Peyer's patch (tissue), 4 donors: Measurements from ENCODE around the gene DPY19L3. TPM values are rescaled to one million over a fixed set of nuclear protein-coding genes. Genes with fewer than 3 reads are reported as not detected.
"Not testable (repeated sequence)": the region's sequence is repeated elsewhere in the genome, so short reads cannot be mapped to it uniquely, and the experiment has no call there.

Experiments used
- DNase-seq, 3 donors: peaks; one replicate each; pipeline ENCODE4 v3.0.0-alpha.2; 2017 to 2019
- H3K27ac ChIP-seq, 4 donors: fragments of 200-600 bp; sonication (generic); one replicate each; pipeline ENCODE4 v1.5.1; 2016 to 2019
- H3K27me3 ChIP-seq, 2 donors: fragments of 200-600 bp; sonication (generic); one replicate each; pipeline ENCODE4 v1.5.1; 2019
- H3K36me3 ChIP-seq, 3 donors: fragments of 200-600 bp; sonication (generic); one replicate each; pipeline ENCODE4 v1.5.1; 2016 to 2019
- H3K4me1 ChIP-seq, 4 donors: fragments of 200-600 bp; sonication (generic); one replicate each; pipeline ENCODE4 v1.5.1; 2016 to 2019
- H3K4me3 ChIP-seq, 4 donors: fragments of 200-600 bp; sonication (generic); 1 replicate in 3 of 4; 2 replicates in 1 of 4; pipeline ENCODE4 v1.5.1; 2016 to 2019; ENCODE audit warnings: mild to moderate bottlenecking in 1 of 4
- H3K9me3 ChIP-seq, 4 donors: fragments of 200-600 bp; sonication (generic); one replicate each; pipeline ENCODE4 v1.5.1; 2016 to 2019; ENCODE audit warnings: mild to moderate bottlenecking in 1 of 4
- CTCF ChIP-seq, 6 experiments: fragments of 450-650 bp in 4 of 6; fragments of 200-600 bp in 2 of 6; sonication (generic) in 1 of 6; IDR thresholded peaks; one replicate each; pipeline ENCODE4 v1.5.1; 2017 to 2019; ENCODE audit warnings: antibody characterized with exemption in 6 of 6, mild to moderate bottlenecking in 3 of 6, moderate library complexity in 1 of 6
- POLR2A ChIP-seq, 2 donors: fragments of 450-650 bp; IDR thresholded peaks; one replicate each; pipeline ENCODE4 v1.5.1; 2017; ENCODE audit warnings: antibody characterized with exemption in 2 of 2, mild to moderate bottlenecking in 2 of 2, moderate library complexity in 2 of 2
- total RNA-seq, 4 donors: library from RNA; depleted of rRNA; stranded (reverse); fragments of >200 nt; gene quantifications; one replicate each; pipeline ENCODE4 v1.1.0, GENCODE V29; 2016

Gene DPY19L3
- total RNA-seq, 4 donors from 2014 or later: 18.2 to 49.5 (median 42.4) TPM

GRCh38 chr19:32436692-32437091 is 31.1 kb downstream of the DPY19L3 start:
- Histone ChIP-seq H3K4me1 (no peaks in the 10 kb centered on the region), H3K36me3 (peaks cover 0 to 19% (median 0%) of the 10 kb centered on the region in 3 donors), H3K4me3 (no peak overlapping the region), H3K9me3 (no peaks in the 10 kb centered on the region), H3K27me3 (no peaks in the 10 kb centered on the region), H3K27ac (no peak overlapping the region)
- TF ChIP-seq POLR2A (IDR thresholded peaks at IDR 0.05): no peak
- no peak for TF ChIP-seq CTCF (IDR thresholded peaks at IDR 0.05)
- DNase-seq: no peak

GRCh38 chr19:32437096-32437495 is 31.5 kb downstream of the DPY19L3 start:
- Histone ChIP-seq H3K36me3 (peaks cover 0 to 23% (median 0%) of the 10 kb centered on the region in 3 donors), H3K27ac (no peak overlapping the region), H3K4me1 (no peaks in the 10 kb centered on the region), H3K9me3 (no peaks in the 10 kb centered on the region), H3K27me3 (no peaks in the 10 kb centered on the region), H3K4me3 (no peak overlapping the region)
- DNase-seq: no peak
- TF ChIP-seq CTCF (IDR thresholded peaks at IDR 0.05) (no peak), POLR2A (IDR thresholded peaks at IDR 0.05) (no peak)

- no peak for TF ChIP-seq CTCF (IDR thresholded peaks at IDR 0.05)
- TF ChIP-seq POLR2A (IDR thresholded peaks at IDR 0.05): no peak
- no peak for DNase-seq
- Histone ChIP-seq H3K4me3 (no peak overlapping the region), H3K27me3 (no peaks in the 10 kb centered on the region), H3K4me1 (no peaks in the 10 kb centered on the region), H3K36me3 (peaks cover 0 to 26% (median 0%) of the 10 kb centered on the region in 3 donors), H3K27ac (no peak overlapping the region), H3K9me3 (no peaks in the 10 kb centered on the region)
Observed at GRCh38 chr19:32438751-32439150, 33.2 kb downstream of the DPY19L3 start.

DNA sequence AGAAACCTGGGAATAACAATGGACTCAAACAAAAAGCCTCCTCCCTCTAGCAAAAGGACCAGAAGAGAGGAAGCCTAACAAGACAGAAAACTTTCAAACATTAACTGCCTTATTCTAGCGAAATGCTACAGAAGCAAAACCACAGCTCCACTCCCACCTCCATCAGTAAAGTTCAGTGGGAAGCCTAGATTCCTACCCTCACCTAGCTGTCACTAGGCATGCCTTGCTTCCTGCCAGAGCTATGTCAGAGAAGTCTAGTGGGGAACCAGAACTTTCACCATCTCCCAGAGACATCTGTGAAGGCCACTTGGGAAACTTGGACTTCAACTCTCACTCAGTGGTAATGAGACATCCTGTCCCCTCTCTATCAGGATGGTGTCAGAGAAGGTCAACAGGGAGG is 37.1 kb downstream of the DPY19L3 start:
- DNase-seq: no peak
- no peaks in the 10 kb centered on the region for H3K9me3 ChIP-seq
- no peaks in the 10 kb centered on the region for H3K4me1 ChIP-seq
- no peak overlapping the region for H3K4me3 ChIP-seq
- H3K36me3 ChIP-seq: peaks cover 0 to 26% (median 0%) of the 10 kb centered on the region in 3 donors
- no peaks in the 10 kb centered on the region for H3K27me3 ChIP-seq
- TF ChIP-seq CTCF (IDR thresholded peaks at IDR 0.05) (no peak), POLR2A (IDR thresholded peaks at IDR 0.05) (no peak)
- no peak overlapping the region for H3K27ac ChIP-seq

DNA sequence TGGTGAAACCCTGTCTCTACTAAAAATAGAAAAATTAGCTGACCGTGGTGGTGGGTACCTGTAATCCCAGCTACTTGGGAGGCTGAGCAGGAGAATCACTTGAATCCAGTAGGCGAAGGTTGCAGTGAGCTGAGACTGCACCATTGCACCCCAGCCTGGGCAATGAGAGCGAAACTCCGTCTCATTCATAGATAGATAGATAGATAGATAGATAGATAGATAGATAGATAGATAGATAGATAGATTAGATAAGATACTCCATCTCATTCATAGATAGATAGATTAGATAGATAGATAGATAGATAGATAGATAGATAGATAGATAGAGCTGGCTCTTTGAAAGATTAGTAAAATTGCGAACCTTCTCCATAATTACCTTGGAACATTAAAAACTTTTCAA is 42.0 kb downstream of the DPY19L3 start:
- H3K27me3 ChIP-seq, H3K4me1 ChIP-seq, H3K4me3 ChIP-seq, H3K27ac ChIP-seq, DNase-seq, H3K9me3 ChIP-seq, H3K36me3 ChIP-seq: not testable (repeated sequence)

- no peak overlapping the region for H3K4me3 ChIP-seq
- DNase-seq: no peak
Observed at GRCh38 chr19:32448026-32448425, 42.5 kb downstream of the DPY19L3 start.

More at GRCh38 chr19:32448026-32448425, 42.5 kb downstream of the DPY19L3 start:
- Histone ChIP-seq H3K4me1 (no peaks in the 10 kb centered on the region), H3K36me3 (peaks cover 0 to 5% (median 0%) of the 10 kb centered on the region in 3 donors), H3K27ac (no peak overlapping the region), H3K27me3 (no peaks in the 10 kb centered on the region), H3K9me3 (no peaks in the 10 kb centered on the region)
- TF ChIP-seq POLR2A (IDR thresholded peaks at IDR 0.05): no peak
- TF ChIP-seq CTCF (IDR thresholded peaks at IDR 0.05): no peak
